ENCODE data around the gene LPCAT2.

LPCAT2 gene

DNA sequence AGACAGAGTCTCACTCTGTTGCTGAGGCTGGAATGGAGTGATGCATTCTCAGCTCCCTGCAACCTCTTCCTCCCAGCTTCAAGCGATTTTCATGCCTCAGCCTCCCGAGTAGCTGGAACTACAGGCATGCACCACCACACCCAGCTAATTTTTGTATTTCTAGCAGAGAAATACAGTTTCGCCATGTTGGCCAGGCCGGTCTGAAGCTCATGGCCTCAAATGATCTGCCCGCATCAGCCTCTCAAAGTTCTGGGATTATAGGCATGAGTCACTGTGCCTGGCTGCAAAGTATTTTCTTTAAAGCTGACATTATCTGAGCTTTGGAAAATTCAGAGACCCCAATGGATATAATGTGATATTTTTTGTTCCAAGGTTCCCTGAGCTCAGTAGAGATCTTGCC, 115.8 kb downstream of the LPCAT2 start:
- TF ChIP-seq, protein P1, sequence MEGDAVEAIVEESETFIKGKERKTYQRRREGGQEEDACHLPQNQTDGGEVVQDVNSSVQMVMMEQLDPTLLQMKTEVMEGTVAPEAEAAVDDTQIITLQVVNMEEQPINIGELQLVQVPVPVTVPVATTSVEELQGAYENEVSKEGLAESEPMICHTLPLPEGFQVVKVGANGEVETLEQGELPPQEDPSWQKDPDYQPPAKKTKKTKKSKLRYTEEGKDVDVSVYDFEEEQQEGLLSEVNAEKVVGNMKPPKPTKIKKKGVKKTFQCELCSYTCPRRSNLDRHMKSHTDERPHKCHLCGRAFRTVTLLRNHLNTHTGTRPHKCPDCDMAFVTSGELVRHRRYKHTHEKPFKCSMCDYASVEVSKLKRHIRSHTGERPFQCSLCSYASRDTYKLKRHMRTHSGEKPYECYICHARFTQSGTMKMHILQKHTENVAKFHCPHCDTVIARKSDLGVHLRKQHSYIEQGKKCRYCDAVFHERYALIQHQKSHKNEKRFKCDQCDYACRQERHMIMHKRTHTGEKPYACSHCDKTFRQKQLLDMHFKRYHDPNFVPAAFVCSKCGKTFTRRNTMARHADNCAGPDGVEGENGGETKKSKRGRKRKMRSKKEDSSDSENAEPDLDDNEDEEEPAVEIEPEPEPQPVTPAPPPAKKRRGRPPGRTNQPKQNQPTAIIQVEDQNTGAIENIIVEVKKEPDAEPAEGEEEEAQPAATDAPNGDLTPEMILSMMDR (IDR thresholded peaks at IDR 0.05; ENCODE audit: low read depth, low read length), result no peak
- DNase-seq (ENCODE audit: low read depth in 2 of 2), result no peak
- H3K4me3 ChIP-seq (replicated peaks in 1 of 2; ENCODE audit: low read depth in 2 of 2, low read length in 2 of 2), result no peak overlapping the region

DNA sequence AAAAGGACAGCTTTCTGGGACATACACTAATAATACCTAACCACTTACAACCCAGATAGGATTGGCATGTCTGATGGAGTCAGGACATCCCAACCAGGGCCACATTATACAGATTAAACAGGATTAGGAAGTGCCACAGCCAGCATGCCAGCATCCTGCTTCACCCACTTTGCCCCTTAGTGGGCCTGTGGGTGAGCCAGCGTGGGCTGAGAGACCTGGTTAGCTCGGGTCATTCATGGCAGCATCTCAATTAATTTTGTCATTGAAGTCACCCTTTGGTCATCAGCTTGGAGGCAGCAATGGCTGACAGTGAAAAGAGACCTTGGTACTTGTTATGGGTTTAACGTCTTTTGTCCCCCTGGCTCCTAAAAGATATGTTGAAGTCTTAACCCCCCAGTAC, 117.0 kb downstream of the LPCAT2 start:
- TF ChIP-seq, protein P1 (IDR thresholded peaks at IDR 0.05; ENCODE audit: low read depth, low read length), result no peak
- H3K4me3 ChIP-seq (replicated peaks in 1 of 2; ENCODE audit: low read depth in 2 of 2, low read length in 2 of 2), result no peak overlapping the region
- no peak for DNase-seq (ENCODE audit: low read depth in 2 of 2)

DNA sequence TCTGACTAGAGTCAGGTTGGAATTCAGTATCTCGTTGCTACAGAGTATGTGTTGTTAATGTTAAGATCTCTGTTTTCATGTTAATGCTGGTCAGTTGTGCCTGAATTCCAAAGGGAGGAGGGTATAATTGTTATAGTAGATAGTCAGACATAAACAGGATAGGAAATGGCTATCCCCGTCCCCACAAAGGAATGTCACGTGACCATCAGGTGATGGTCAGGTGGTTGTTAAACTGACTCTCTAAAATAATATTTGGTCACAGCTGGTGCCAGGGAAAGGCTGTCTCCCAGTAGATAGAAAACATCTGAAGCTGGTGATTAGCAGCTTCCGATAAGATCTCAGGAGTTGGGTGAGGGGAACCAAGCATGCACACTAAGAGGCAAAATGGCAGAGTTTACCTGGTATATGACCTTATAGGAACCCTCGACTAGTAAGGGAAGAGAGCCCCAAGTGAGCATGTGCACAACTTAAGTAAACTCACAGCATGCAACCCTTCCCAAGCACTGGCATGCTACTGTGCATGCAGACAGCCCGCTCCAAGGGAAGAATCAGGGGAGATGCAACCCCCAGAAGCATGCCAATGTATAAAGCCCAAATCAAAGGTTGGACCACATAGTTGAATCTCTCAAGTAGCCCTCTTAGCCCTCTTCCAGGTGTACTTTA, 119.6 kb downstream of the LPCAT2 start:
- TF ChIP-seq, protein P1 (IDR thresholded peaks at IDR 0.05; ENCODE audit: low read depth, low read length), result no peak
- DNase-seq (ENCODE audit: low read depth in 2 of 2), result no peak
- H3K4me3 ChIP-seq (replicated peaks in 1 of 2; ENCODE audit: low read depth in 2 of 2, low read length in 2 of 2), result no peak overlapping the region

DNA sequence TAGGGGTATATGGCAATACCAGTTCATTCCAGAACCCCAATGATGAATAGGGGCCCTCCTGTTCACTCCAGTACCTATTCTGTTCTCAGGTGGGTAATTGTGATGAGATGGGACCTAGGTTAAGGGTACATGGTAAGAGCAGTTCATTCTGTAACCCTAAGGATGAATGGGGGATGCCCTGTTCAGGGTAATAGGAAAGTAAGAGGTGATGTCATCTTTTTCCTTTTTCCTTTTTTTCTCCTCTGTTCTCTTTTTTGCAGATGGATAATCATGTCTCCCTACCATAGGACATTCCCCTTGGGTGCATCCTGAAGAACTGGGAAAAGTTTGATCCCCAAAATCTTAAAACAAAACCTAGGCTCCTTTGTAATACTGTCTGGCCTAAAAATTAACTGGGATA, 121.9 kb downstream of the LPCAT2 start:
- DNase-seq (ENCODE audit: low read depth in 2 of 2), result no peak
- H3K4me3 ChIP-seq (replicated peaks in 1 of 2; ENCODE audit: low read depth in 2 of 2, low read length in 2 of 2), result no peak overlapping the region
- TF ChIP-seq, protein P1 (IDR thresholded peaks at IDR 0.05; ENCODE audit: low read depth, low read length), result no peak

DNA sequence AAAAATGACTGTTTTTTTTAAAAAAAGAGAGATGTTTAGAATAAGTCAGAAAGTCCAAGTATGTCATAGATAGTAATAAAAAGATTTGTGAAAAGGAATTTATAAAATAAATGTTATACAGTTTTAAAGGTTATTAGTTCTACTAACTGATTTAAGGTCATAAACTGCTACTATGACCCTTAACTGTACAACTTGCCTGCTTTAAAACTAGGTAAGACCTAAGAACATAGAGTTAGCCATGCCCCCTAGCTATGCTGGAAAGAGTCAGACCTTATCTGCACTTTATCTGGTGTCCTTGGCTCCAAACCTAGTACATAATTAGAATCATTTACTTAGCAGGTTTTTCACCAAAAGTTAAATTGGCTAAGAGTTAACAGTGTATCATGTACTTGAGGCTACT, 123.4 kb downstream of the LPCAT2 start:
- H3K4me3 ChIP-seq (replicated peaks in 1 of 2; ENCODE audit: low read depth in 2 of 2, low read length in 2 of 2), result no peak overlapping the region
- no peak for DNase-seq (ENCODE audit: low read depth in 2 of 2)
- TF ChIP-seq, protein P1 (IDR thresholded peaks at IDR 0.05; ENCODE audit: low read depth, low read length), result no peak

DNA sequence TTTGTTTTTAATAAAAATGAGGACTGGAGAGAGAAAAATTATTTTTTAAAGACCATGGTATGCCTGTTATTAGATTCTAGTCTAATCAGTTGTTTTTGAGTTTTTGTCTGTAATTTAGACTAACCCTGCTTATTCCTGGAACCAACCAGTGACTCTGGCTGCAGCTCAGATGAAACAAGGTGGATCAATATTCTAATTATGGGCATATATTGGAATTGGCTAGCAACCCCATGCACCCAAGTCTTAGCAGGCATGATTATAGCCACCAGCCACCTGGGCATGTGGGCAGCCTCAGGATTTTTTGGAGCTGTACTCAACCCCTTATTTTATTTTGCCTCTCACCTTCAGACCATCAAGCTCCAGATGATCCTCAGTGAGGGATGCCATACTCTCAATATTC, 125.3 kb downstream of the LPCAT2 start:
- DNase-seq (ENCODE audit: low read depth in 2 of 2), result no peak
- H3K4me3 ChIP-seq (replicated peaks in 1 of 2; ENCODE audit: low read depth in 2 of 2, low read length in 2 of 2), result no peak overlapping the region
- TF ChIP-seq, protein P1 (IDR thresholded peaks at IDR 0.05; ENCODE audit: low read depth, low read length), result no peak

All from cardiac fibroblast (primary cell).